ENCODE data around the gene HES1.

- no peak for TF ChIP-seq POLR2AphosphoS5 (IDR thresholded peaks at IDR 0.05)
- TF ChIP-seq, protein P1, sequence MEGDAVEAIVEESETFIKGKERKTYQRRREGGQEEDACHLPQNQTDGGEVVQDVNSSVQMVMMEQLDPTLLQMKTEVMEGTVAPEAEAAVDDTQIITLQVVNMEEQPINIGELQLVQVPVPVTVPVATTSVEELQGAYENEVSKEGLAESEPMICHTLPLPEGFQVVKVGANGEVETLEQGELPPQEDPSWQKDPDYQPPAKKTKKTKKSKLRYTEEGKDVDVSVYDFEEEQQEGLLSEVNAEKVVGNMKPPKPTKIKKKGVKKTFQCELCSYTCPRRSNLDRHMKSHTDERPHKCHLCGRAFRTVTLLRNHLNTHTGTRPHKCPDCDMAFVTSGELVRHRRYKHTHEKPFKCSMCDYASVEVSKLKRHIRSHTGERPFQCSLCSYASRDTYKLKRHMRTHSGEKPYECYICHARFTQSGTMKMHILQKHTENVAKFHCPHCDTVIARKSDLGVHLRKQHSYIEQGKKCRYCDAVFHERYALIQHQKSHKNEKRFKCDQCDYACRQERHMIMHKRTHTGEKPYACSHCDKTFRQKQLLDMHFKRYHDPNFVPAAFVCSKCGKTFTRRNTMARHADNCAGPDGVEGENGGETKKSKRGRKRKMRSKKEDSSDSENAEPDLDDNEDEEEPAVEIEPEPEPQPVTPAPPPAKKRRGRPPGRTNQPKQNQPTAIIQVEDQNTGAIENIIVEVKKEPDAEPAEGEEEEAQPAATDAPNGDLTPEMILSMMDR (IDR thresholded peaks at IDR 0.05) = no peak
Observed at GRCh38 chr3:194100856-194101390, 35.0 kb upstream of the HES1 start.
